IPS-NIHi7 (cell line): ENCODE data around the gene BEND2.

ENCODE experiments used
- DNase-seq: peaks from one replicate; pipeline ENCODE4 v3.0.0; 2012; ENCODE audit warnings: mixed read lengths; ENCODE audit errors: extremely low spot score

BEND2 gene

GRCh38 chrX:18146009-18146408 lies 74.7 kb downstream of the BEND2 start:
- no peak for DNase-seq

GRCh38 chrX:18136816-18137215 lies 83.9 kb downstream of the BEND2 start:
- no peak for DNase-seq

DNA sequence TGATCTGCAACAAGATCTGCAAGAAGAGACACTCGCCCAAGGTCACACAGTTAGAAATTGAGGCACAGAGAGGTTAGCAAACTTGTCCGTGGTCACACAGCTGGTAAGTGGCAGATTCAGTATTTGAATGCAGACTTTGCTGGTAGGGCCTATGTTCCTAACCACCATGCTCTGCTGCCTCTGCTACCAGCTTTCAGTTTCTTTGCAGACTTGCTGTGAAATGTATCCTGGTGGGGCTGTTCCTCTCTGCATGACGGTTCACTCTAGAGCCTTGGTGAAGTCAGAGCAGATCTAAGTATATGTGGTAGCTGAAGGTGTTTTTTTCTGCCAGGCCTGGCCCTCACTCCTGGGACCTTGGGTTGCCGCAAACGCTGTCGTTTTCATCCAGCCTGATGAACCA lies 87.1 kb downstream of the BEND2 start:
- no peak for DNase-seq

- DNase-seq, result no peak
Measured at GRCh38 chrX:18129690-18130089, 91.0 kb downstream of the BEND2 start.

DNA sequence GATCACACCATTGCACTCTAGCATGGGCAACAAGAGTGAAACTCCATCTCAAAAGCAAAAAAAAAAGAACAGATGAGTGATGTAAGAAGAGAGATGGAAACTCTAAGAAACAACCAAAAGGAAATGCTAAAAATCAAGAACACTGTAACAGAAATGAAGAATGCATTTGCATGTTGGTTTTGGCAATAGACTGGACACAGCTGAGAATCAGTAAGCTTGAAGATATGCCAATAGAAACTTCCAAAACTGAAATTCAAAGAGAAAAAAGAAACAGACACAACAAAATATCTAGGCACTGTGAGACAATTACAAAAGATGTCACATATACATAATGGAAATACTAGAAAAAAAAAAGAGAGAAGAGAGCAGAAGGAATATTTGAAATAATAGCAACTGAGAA lies 93.7 kb downstream of the BEND2 start:
- no peak for DNase-seq

DNA sequence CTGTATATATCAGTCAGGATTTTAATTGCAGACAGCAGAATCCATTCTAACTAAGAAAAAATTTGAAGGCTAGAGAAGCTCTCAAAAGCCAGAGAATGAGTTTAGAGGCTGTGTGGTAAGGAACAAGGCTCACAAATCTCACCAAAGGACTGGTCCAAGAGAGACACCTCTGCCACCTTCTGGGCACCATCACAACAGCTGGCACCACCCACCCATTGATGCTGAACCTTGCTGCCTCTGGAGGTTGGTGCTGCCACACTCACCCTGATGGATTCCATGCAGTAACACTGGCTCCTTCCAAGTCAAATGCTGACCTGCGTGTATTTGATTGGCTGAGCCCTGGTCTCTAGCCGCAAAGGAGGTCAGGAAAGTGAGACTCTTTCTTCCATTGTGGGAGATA lies 100.8 kb downstream of the BEND2 start:
- DNase-seq, result no peak
